Thyroid gland (tissue), 4 donors: ENCODE results near the gene PAM. TPM values are rescaled to one million over a fixed set of nuclear protein-coding genes. Genes with fewer than 3 reads are reported as not detected.
A peak's percentile ranks its signal among the peaks of the same experiment; 100 is the strongest.
"Not testable (repeated sequence)": the region's sequence is repeated elsewhere in the genome, so short reads cannot be mapped to it uniquely, and the experiment has no call there.

Experiments
- DNase-seq, 2 donors: peaks; one replicate each; pipeline ENCODE4 v3.0.0-alpha.2; 2019
- H3K27ac ChIP-seq, 3 donors: fragments of 200-600 bp; sonication (generic); 1 replicate in 2 of 3; 2 replicates in 1 of 3; pipeline ENCODE4 v1.5.1; 2016 to 2019; ENCODE audit warnings: mild to moderate bottlenecking in 1 of 3, moderate library complexity in 1 of 3
- H3K27me3 ChIP-seq: fragments of 200-600 bp; sonication (generic); one replicate; pipeline ENCODE4 v1.5.1; 2019
- H3K36me3 ChIP-seq, 2 donors: fragments of 200-600 bp; sonication (generic); one replicate each; pipeline ENCODE4 v1.5.1; 2016 to 2019
- H3K4me1 ChIP-seq, 2 donors: fragments of 200-600 bp; sonication (generic); one replicate each; pipeline ENCODE4 v1.5.1; 2017 to 2019
- H3K4me3 ChIP-seq, 3 donors: fragments of 200-600 bp; sonication (generic); replicated peaks in 1 of 3; 1 replicate in 2 of 3; 2 replicates in 1 of 3; pipeline ENCODE4 v1.5.1; 2016; ENCODE audit warnings: mild to moderate bottlenecking in 1 of 3
- H3K9me3 ChIP-seq: fragments of 200-600 bp; sonication (generic); one replicate; pipeline ENCODE4 v1.5.1; 2017
- POLR2A ChIP-seq, 2 donors: fragments of 450-650 bp; IDR thresholded peaks; one replicate each; pipeline ENCODE4 v1.6.1; 2017; ENCODE audit warnings: antibody characterized with exemption in 2 of 2, mild to moderate bottlenecking in 2 of 2, moderate library complexity in 1 of 2
- WGBS, 2 donors: methylation state at CpG; one replicate each; pipeline ENCODE4 v1.1.5; 2017; 5-methylcytosine and 5-hydroxymethylcytosine counted together
- intact Hi-C: fragments of 100-400 bp; cut with DNase I; formaldehyde crosslinking; loops from one replicate; pipeline ENCODE4 v1.15.1; 2023
- total RNA-seq, 4 donors: library from RNA; depleted of rRNA; stranded (reverse); fragments of >200 nt; gene quantifications; one replicate each; pipeline ENCODE4 v1.2.3, GENCODE V29; 2016
- TF ChIP-seq, protein P1 (sequence below), 6 experiments: fragments of 200-600 bp in 3 of 6; fragments of 450-650 bp in 3 of 6; sonication (generic) in 3 of 6; IDR thresholded peaks; one replicate each; pipeline ENCODE4 v1.5.1; 2016 to 2019; ENCODE audit warnings: antibody characterized with exemption in 6 of 6, mild to moderate bottlenecking in 2 of 6, inconsistent platforms in 1 of 6, moderate library complexity in 1 of 6

Gene PAM
- total RNA-seq, 4 donors from 2014 or later = 175 to 250 (median 202) TPM

DNA sequence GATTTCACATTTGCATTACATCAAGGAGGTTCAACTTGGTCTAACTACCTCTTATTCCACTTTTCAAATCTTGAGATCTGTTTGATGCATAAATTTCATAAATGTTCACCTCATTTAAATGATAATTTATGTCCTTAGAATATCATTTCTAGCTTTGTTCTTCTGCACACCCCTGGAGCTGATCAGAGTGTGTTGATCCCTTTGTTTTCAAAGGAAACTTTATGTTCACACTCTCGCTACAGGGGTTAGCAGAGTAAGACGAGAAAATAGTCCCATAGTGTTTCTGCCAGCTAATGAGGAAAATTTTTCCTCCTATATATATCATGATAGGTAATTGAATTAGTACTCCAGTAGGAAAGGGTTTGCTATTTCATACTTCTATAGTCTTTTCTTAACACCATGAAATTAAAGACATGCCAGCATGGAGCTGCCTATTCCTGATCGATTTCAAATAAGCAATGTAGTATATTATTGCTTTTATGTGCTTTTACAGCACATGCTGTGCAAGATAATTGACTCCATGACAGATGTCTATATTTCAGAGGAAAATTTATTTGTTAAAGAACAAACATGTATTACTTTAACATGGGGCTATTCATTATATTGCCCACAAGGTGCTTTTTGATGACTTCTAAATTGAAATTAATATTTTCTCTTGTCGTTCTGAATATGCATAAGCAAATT lies 4.8 kb upstream of the PAM start:
- H3K36me3 ChIP-seq = no peaks in the 10 kb centered on the region
- no peaks in the 10 kb centered on the region for H3K27me3 ChIP-seq
- H3K27ac ChIP-seq = no peak overlapping the region
- intact Hi-C loops = no loop called here
- 89 to 96% methylated on average over 4 of the region's 4 CpGs for whole genome bisulfite sequencing, 2 donors
- H3K4me3 ChIP-seq = no peak overlapping the region
- no peak for DNase-seq
- TF ChIP-seq, protein P1, sequence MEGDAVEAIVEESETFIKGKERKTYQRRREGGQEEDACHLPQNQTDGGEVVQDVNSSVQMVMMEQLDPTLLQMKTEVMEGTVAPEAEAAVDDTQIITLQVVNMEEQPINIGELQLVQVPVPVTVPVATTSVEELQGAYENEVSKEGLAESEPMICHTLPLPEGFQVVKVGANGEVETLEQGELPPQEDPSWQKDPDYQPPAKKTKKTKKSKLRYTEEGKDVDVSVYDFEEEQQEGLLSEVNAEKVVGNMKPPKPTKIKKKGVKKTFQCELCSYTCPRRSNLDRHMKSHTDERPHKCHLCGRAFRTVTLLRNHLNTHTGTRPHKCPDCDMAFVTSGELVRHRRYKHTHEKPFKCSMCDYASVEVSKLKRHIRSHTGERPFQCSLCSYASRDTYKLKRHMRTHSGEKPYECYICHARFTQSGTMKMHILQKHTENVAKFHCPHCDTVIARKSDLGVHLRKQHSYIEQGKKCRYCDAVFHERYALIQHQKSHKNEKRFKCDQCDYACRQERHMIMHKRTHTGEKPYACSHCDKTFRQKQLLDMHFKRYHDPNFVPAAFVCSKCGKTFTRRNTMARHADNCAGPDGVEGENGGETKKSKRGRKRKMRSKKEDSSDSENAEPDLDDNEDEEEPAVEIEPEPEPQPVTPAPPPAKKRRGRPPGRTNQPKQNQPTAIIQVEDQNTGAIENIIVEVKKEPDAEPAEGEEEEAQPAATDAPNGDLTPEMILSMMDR (IDR thresholded peaks at IDR 0.05) = no peak
- TF ChIP-seq POLR2A (IDR thresholded peaks at IDR 0.05) = no peak
- no peaks in the 10 kb centered on the region for H3K4me1 ChIP-seq
- no peaks in the 10 kb centered on the region for H3K9me3 ChIP-seq

DNA sequence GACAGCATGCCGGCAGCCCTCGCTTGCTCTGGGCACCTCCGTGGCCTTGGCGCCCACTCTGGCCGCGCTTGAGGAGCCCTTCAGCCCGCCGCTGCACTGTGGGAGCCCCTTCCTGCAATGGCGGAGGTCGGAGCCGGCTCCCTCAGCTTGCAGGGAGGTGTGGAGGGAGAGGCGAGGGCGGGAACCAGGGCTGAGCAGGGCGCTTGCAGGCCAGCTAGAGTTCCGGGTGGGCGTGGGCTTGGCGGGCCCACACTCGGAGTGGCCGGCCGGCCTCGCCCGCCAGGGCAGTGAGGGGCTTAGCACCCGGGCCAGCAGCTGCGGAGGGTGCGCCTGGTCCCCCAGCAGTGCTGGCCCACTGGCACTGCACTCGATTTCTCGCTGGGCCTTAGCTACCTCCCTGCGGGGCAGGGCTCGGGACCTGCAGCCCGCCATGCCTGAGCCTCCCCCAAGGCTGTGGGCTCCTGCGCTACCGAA lies 3.2 kb upstream of the PAM start:
- DNase-seq, intact Hi-C loops, H3K36me3 ChIP-seq, H3K4me1 ChIP-seq, H3K9me3 ChIP-seq, H3K27ac ChIP-seq, H3K4me3 ChIP-seq, H3K27me3 ChIP-seq: not testable (repeated sequence)
- 95% methylated on average over 15 to 18 of the region's 32 CpGs for WGBS, 2 donors

DNA sequence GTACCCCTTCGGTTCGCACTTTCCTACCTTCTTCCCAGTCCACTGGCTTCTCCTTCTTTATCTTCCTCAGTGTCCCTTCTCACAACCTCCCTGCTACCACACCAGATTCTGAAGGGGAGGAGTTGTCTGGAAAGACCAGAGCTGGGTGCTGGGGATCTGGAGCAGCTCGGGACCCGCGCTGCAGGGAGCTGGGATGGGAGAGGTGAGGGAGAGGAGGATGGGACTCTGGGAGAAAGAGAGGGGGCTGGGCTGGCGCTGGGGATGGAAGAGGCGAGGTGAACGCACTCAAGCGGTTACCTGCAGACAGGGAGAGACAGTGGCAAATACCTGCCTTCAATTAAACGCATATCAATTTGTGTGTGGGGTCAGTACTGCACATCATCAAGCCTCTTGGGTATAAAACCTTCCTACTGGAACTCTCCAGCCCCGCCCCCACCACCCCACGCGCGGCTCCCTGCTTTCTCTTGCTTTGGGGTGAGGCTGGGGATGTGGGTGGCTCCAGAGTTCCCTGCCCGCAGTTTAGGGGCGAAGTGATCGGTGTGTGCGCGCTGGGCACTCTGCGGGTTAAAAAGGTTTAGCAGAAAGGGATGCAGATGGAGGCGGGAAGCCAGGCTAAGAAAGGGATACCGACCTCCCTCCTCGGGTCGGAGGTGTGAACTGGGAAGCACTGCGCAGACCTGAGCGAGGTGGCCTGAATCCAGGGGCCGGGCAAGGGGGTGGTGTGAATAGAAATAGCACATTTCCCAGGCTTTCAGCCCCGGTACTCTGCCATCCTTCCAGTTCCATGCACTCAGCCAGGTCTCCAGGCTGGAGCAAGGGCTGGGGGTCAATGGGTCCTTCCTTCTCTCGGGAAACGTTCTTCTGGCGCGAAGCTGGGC lies 977 bp upstream of the PAM start:
- WGBS, 2 donors = 15 to 17% methylated on average over 30 to 31 of the region's 32 CpGs
- H3K4me3 ChIP-seq = peak overlapping the region; percentile 68 to 88 (median 83)
- TF ChIP-seq POLR2A (IDR thresholded peaks at IDR 0.05) = no peak
- TF ChIP-seq, protein P1 (IDR thresholded peaks at IDR 0.05) = no peak
- no peaks in the 10 kb centered on the region for H3K36me3 ChIP-seq
- H3K4me1 ChIP-seq = peaks cover 0 to 7% of the 10 kb centered on the region in 2 donors
- no peaks in the 10 kb centered on the region for H3K9me3 ChIP-seq
- peak; percentile 22 to 51 for DNase-seq
- no peaks in the 10 kb centered on the region for H3K27me3 ChIP-seq
- H3K27ac ChIP-seq = no peak overlapping the region
- intact Hi-C loops = no loop called here

DNA sequence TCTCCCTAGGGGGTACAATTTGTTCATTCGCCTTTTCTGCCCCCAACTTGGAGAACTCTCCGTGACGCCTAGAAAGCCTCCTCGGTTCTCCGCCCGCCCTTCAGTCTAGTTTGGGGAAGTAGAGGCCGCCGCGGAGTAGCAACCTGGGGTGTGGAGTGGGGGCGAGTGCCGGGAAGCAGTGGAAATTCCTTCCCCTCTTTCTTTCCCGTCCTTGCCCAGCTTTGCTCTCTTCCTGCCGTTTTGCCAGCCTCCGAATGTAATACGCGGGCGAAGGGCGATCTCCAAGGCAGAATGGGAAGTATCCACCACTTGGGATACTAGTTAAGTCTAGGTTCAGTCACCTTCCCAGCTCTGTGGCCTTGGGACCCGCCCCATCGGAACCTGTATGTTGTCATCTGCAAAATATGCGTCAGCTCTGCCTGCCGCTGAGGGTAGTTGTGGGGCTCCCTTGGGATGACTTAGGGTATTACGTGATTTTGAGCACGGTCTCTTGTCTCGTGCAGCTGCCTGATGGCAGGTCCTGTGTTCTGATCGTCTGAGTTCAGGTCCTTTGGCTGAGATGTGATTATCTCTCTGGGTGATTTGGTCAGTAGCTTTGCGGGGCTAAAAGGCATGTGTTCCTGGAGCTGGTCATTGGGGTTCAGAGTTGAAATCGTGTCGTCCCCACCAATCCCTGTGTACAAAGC lies 724 bp downstream of the PAM start:
- TF ChIP-seq, protein P1 (IDR thresholded peaks at IDR 0.05) = no peak
- TF ChIP-seq POLR2A (IDR thresholded peaks at IDR 0.05) = peak in 1 of 2 donors; percentile 61
- Histone ChIP-seq H3K9me3 (no peaks in the 10 kb centered on the region), H3K27me3 (no peaks in the 10 kb centered on the region), H3K36me3 (no peaks in the 10 kb centered on the region), H3K4me3 (peak overlapping the region; percentile 68 to 88 (median 83)), H3K4me1 (peaks cover 2 to 13% of the 10 kb centered on the region in 2 donors), H3K27ac (peak overlapping the region; percentile 30 to 82 (median 51))
- intact Hi-C loops = no loop called here
- 2 to 3% methylated on average over 29 of the region's 29 CpGs for WGBS, 2 donors
- peak; percentile 69 to 71 for DNase-seq

DNA sequence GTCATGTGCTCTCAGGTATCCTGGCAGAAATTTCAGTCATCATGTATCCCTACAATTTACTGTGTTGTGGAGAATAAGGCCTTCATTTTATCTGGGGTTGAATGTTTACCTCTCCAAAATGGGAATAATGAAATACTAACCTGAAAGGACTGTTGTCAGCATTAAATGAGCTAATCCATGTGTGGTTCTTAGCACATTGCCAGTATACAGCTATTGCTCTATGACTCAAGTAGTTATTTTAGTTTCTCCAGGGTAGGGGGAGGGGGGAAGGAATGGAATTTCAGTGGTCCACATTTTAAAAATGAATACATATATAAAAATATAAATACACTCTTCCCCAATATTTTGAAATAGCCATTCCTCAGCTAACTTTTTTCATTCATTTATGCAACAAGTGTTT lies 3.5 kb downstream of the PAM start:
- intact Hi-C loops = no loop called here
- H3K4me1 ChIP-seq = peaks cover 16 to 41% of the 10 kb centered on the region in 2 donors
- no peak overlapping the region for H3K4me3 ChIP-seq
- H3K27me3 ChIP-seq = no peaks in the 10 kb centered on the region
- no peak for DNase-seq
- no peak overlapping the region for H3K27ac ChIP-seq
- H3K36me3 ChIP-seq = no peaks in the 10 kb centered on the region
- H3K9me3 ChIP-seq = no peaks in the 10 kb centered on the region
- no peak for TF ChIP-seq POLR2A (IDR thresholded peaks at IDR 0.05)
- TF ChIP-seq, protein P1 (IDR thresholded peaks at IDR 0.05) = no peak
